Measurements from ENCODE around the gene AK8. TPM values are rescaled to one million over a fixed set of nuclear protein-coding genes. Genes with fewer than 3 reads are reported as not detected.

Gene AK8
- total and polyA plus RNA-seq, 2 experiments from 2014 or later = 0.14 to 0.78 TPM

DNA sequence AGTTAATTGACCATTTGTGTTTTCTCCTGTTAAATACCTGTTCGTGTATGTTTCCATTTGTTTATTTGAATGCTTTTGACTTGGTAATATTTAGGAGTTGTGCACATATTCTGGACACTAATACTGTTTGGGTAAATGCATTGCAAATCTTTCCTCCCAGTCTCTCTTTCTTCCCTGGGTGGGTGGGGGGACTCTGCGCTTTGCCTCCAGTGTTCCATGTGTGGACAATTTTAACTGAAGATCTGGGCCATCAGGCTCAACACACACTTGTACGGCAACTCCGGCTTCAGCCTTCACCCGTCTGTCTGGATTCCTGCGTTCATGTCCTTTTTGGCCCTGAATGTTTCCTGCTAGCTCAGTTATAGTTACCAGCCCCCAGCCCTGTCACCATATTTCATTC, 167.8 kb downstream of the AK8 start:
- Histone ChIP-seq H3K4me1 (ENCODE audit: insufficient read depth) (no peaks in the 10 kb centered on the region), H3K79me2 (replicated peaks; ENCODE audit: insufficient read depth) (no peaks in the 10 kb centered on the region), H4K20me1 (replicated peaks; ENCODE audit: insufficient read depth) (no peaks in the 10 kb centered on the region), H3K36me3 (ENCODE audit: insufficient read depth) (no peaks in the 10 kb centered on the region), H3K9me2 (ENCODE audit: insufficient read depth) (no peaks in the 10 kb centered on the region), H3F3A (replicated peaks; ENCODE audit: low read depth) (no peaks in the 10 kb centered on the region), H3K27ac (ENCODE audit: low read depth) (no peak overlapping the region), H3K27me3 (ENCODE audit: insufficient read depth) (no peaks in the 10 kb centered on the region), H3K4me2 (no peak overlapping the region), H3K4me3 (no peak overlapping the region), H2AFZ (no peak overlapping the region)
- ATAC-seq (no peak), DNase-seq (ENCODE audit: low spot score) (no peak)
- Mint-ChIP-seq H3K9me3 (no peaks in the 10 kb centered on the region; the same call in 2 of the 3 replicates), H3K4me1 (no peaks in the 10 kb centered on the region), H3K4me3 (no peak overlapping the region), H3K36me3 (ENCODE audit: low read depth) (no peaks in the 10 kb centered on the region), H3K27me3 (ENCODE audit: insufficient read depth, low read depth, poor library complexity) (no peaks in the 10 kb centered on the region), H3K27ac (no peak overlapping the region)
- TF ChIP-seq CREB1 (CRISPR knock-in tag; IDR thresholded peaks at IDR 0.05; ENCODE audit: low read depth) (no peak), ETS1 (IDR thresholded peaks at IDR 0.05) (no peak), POLR2AphosphoS5 (IDR thresholded peaks at IDR 0.05; ENCODE audit: low read depth) (no peak), REST (IDR thresholded peaks at IDR 0.05; ENCODE audit: unreplicated experiment) (no peak), ZNF331 (CRISPR knock-in tag; IDR thresholded peaks at IDR 0.05; ENCODE audit: low read depth) (no peak), STAT1 (IDR thresholded peaks at IDR 0.05; ENCODE audit: unreplicated experiment) (no peak), EZH2 (IDR thresholded peaks at IDR 0.05; ENCODE audit: low read depth, unreplicated experiment) (no peak), ZNF114 (CRISPR knock-in tag; IDR thresholded peaks at IDR 0.05) (no peak), JUNB (IDR thresholded peaks at IDR 0.05; ENCODE audit: unreplicated experiment) (no peak), NANOG (IDR thresholded peaks at IDR 0.05; ENCODE audit: borderline replicate concordance) (no peak)
- TF ChIP-seq, protein P1, sequence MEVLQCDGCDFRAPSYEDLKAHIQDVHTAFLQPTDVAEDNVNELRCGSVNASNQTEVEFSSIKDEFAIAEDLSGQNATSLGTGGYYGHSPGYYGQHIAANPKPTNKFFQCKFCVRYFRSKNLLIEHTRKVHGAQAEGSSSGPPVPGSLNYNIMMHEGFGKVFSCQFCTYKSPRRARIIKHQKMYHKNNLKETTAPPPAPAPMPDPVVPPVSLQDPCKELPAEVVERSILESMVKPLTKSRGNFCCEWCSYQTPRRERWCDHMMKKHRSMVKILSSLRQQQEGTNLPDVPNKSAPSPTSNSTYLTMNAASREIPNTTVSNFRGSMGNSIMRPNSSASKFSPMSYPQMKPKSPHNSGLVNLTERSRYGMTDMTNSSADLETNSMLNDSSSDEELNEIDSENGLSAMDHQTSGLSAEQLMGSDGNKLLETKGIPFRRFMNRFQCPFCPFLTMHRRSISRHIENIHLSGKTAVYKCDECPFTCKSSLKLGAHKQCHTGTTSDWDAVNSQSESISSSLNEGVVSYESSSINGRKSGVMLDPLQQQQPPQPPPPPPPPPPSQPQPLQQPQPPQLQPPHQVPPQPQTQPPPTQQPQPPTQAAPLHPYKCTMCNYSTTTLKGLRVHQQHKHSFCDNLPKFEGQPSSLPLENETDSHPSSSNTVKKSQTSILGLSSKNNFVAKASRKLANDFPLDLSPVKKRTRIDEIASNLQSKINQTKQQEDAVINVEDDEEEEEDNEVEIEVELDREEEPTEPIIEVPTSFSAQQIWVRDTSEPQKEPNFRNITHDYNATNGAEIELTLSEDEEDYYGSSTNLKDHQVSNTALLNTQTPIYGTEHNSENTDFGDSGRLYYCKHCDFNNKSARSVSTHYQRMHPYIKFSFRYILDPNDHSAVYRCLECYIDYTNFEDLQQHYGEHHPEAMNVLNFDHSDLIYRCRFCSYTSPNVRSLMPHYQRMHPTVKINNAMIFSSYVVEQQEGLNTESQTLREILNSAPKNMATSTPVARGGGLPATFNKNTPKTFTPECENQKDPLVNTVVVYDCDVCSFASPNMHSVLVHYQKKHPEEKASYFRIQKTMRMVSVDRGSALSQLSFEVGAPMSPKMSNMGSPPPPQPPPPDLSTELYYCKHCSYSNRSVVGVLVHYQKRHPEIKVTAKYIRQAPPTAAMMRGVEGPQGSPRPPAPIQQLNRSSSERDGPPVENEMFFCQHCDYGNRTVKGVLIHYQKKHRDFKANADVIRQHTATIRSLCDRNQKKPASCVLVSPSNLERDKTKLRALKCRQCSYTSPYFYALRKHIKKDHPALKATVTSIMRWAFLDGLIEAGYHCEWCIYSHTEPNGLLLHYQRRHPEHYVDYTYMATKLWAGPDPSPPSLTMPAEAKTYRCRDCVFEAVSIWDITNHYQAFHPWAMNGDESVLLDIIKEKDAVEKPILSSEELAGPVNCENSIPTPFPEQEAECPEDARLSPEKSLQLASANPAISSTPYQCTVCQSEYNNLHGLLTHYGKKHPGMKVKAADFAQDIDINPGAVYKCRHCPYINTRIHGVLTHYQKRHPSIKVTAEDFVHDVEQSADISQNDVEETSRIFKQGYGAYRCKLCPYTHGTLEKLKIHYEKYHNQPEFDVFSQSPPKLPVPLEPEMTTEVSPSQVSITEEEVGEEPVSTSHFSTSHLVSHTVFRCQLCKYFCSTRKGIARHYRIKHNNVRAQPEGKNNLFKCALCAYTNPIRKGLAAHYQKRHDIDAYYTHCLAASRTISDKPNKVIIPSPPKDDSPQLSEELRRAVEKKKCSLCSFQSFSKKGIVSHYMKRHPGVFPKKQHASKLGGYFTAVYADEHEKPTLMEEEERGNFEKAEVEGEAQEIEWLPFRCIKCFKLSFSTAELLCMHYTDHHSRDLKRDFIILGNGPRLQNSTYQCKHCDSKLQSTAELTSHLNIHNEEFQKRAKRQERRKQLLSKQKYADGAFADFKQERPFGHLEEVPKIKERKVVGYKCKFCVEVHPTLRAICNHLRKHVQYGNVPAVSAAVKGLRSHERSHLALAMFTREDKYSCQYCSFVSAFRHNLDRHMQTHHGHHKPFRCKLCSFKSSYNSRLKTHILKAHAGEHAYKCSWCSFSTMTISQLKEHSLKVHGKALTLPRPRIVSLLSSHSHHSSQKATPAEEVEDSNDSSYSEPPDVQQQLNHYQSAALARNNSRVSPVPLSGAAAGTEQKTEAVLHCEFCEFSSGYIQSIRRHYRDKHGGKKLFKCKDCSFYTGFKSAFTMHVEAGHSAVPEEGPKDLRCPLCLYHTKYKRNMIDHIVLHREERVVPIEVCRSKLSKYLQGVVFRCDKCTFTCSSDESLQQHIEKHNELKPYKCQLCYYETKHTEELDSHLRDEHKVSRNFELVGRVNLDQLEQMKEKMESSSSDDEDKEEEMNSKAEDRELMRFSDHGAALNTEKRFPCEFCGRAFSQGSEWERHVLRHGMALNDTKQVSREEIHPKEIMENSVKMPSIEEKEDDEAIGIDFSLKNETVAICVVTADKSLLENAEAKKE (CRISPR knock-in tag; IDR thresholded peaks at IDR 0.05) = no peak

Data from GM23338 (cell line).